Measurements from ENCODE around the gene ADNP. TPM values are rescaled to one million over a fixed set of nuclear protein-coding genes. Genes with fewer than 3 reads are reported as not detected.

The ADNP gene
- polyA plus RNA-seq, 4 donors = 112 to 122 (median 116) TPM

GRCh38 chr20:50932691-50933280 is 1.5 kb upstream of the ADNP start:
- no peak for DNase-seq (ENCODE audit: low read depth in 4 of 4, low spot score in 2 of 4)

- DNase-seq (ENCODE audit: low read depth in 4 of 4, low spot score in 2 of 4) = no peak
Observed at GRCh38 chr20:50932016-50932485, 814 bp upstream of the ADNP start.

GRCh38 chr20:50930976-50931305 is 296 bp downstream of the ADNP start:
- DNase-seq (ENCODE audit: low read depth in 4 of 4, low spot score in 2 of 4) = no peak

- no peak for DNase-seq (ENCODE audit: low read depth in 4 of 4, low spot score in 2 of 4)
Observed at GRCh38 chr20:50930139-50930975, 880 bp downstream of the ADNP start.

GRCh38 chr20:50929299-50930138 is 1.7 kb downstream of the ADNP start:
- peak; percentile 81 to 94 (median 87) for DNase-seq (ENCODE audit: low read depth in 4 of 4, low spot score in 2 of 4)

- DNase-seq (ENCODE audit: low read depth in 4 of 4, low spot score in 2 of 4) = no peak
Observed at GRCh38 chr20:50928469-50928868, 2.8 kb downstream of the ADNP start.

GRCh38 chr20:50926530-50926929 is 4.7 kb downstream of the ADNP start:
- DNase-seq (ENCODE audit: low read depth in 4 of 4, low spot score in 2 of 4) = no peak

GRCh38 chr20:50924261-50924920 is 6.8 kb downstream of the ADNP start:
- DNase-seq (ENCODE audit: low read depth in 4 of 4, low spot score in 2 of 4) = no peak

- no peak for DNase-seq (ENCODE audit: low read depth in 4 of 4, low spot score in 2 of 4)
Observed at GRCh38 chr20:50921803-50922501, 9.3 kb downstream of the ADNP start.

- no peak for DNase-seq (ENCODE audit: low read depth in 4 of 4, low spot score in 2 of 4)
Observed at GRCh38 chr20:50920997-50921396, 10.2 kb downstream of the ADNP start.

GRCh38 chr20:50919567-50919966 is 11.7 kb downstream of the ADNP start:
- no peak for DNase-seq (ENCODE audit: low read depth in 4 of 4, low spot score in 2 of 4)

GRCh38 chr20:50918403-50918802 is 12.8 kb downstream of the ADNP start:
- no peak for DNase-seq (ENCODE audit: low read depth in 4 of 4, low spot score in 2 of 4)

GRCh38 chr20:50916934-50917333 is 14.3 kb downstream of the ADNP start:
- DNase-seq (ENCODE audit: low read depth in 4 of 4, low spot score in 2 of 4) = no peak

GRCh38 chr20:50916257-50916656 is 15.0 kb downstream of the ADNP start:
- no peak for DNase-seq (ENCODE audit: low read depth in 4 of 4, low spot score in 2 of 4)

- DNase-seq (ENCODE audit: low read depth in 4 of 4, low spot score in 2 of 4) = no peak
Observed at GRCh38 chr20:50915424-50915823, 15.8 kb downstream of the ADNP start.

GRCh38 chr20:50913690-50914375 is 17.4 kb downstream of the ADNP start:
- no peak for DNase-seq (ENCODE audit: low read depth in 4 of 4, low spot score in 2 of 4)

- no peak for DNase-seq (ENCODE audit: low read depth in 4 of 4, low spot score in 2 of 4)
Observed at GRCh38 chr20:50911716-50912115, 19.5 kb downstream of the ADNP start.

GRCh38 chr20:50911030-50911429 is 20.2 kb downstream of the ADNP start:
- DNase-seq (ENCODE audit: low read depth in 4 of 4, low spot score in 2 of 4) = no peak

GRCh38 chr20:50909413-50909812 is 21.8 kb downstream of the ADNP start:
- DNase-seq (ENCODE audit: low read depth in 4 of 4, low spot score in 2 of 4) = no peak

All from left renal cortex interstitium (tissue), 4 donors.